A673 (cell line): ENCODE measurements around the gene HPSE2. TPM values are rescaled to one million over a fixed set of nuclear protein-coding genes. Genes with fewer than 3 reads are reported as not detected.

Experiments used
- BruUV-seq: library from RNA; stranded (reverse); fragments of 400-500 nt; replicated peaks from 2 replicates; lab custom pipeline; 2021; lab: Mats Ljungman, UMichigan
- CTCF ChIA-PET: fragments of 300-600 bp; sonication (Branson Sonifier 250); formaldehyde crosslinking; loops from one replicate; lab custom pipeline; 2022; ENCODE audit warnings: antibody characterized with exemption; lab: Charles Lee
- POLR2A ChIA-PET: fragments of 300-600 bp; sonication (Branson Sonifier 250); formaldehyde crosslinking; loops from one replicate; lab custom pipeline; 2022; ENCODE audit warnings: antibody characterized with exemption; ENCODE audit not compliant: low non-redundant PET; lab: Charles Lee
- DNase-seq: peaks from one replicate; pipeline ENCODE4 v3.0.0-alpha.2; 2015; ENCODE audit warnings: low spot score
- H3K27ac ChIP-seq: fragments of 200-600 bp; sonication (generic); 2 replicates; pipeline ENCODE4 v1.5.1; 2016; ENCODE audit warnings: mixed run types, low read depth, mild to moderate bottlenecking, mixed read lengths, antibody characterized with exemption, low read length; ENCODE audit not compliant: poor library complexity, severe bottlenecking
- H3K27me3 ChIP-seq: fragments of 200-600 bp; sonication (generic); replicated peaks from 2 replicates; pipeline ENCODE4 v1.6.1; 2017; ENCODE audit warnings: mixed run types, low read depth, mild to moderate bottlenecking, mixed read lengths, antibody characterized with exemption, low read length; ENCODE audit not compliant: insufficient read depth, poor library complexity
- H3K36me3 ChIP-seq: fragments of 200-600 bp; sonication (generic); 2 replicates; pipeline ENCODE4 v1.6.1; 2016; ENCODE audit warnings: mixed run types, mild to moderate bottlenecking, mixed read lengths, antibody characterized with exemption, low read length; ENCODE audit not compliant: insufficient read depth, poor library complexity, severe bottlenecking
- H3K4me1 ChIP-seq: fragments of 200-600 bp; sonication (generic); 2 replicates; pipeline ENCODE4 v1.6.1; 2017; ENCODE audit warnings: mixed run types, mild to moderate bottlenecking, mixed read lengths, antibody characterized with exemption, low read length; ENCODE audit not compliant: insufficient read depth, poor library complexity, severe bottlenecking
- H3K4me3 ChIP-seq: fragments of 200-600 bp; sonication (generic); 2 replicates; pipeline ENCODE4 v1.5.1; 2016; ENCODE audit warnings: low read depth, mixed run types, mild to moderate bottlenecking, mixed read lengths, low read length; ENCODE audit not compliant: poor library complexity, severe bottlenecking
- H3K9me3 ChIP-seq: fragments of 200-600 bp; sonication (generic); 2 replicates; pipeline ENCODE4 v1.6.1; 2016; ENCODE audit warnings: mixed run types, low read depth, mild to moderate bottlenecking, mixed read lengths, antibody characterized with exemption, low read length; ENCODE audit not compliant: poor library complexity, severe bottlenecking
- CTCF ChIP-seq: fragments of 300-800, 200-600 bp; sonication (generic); conservative IDR thresholded peaks from 2 replicates; pipeline ENCODE4 v1.5.1; 2017; ENCODE audit warnings: low read depth, mild to moderate bottlenecking, antibody characterized with exemption, low read length, moderate library complexity, mixed read lengths
- EZH2 ChIP-seq: fragments of 200-600 bp; sonication (generic); IDR thresholded peaks from 2 replicates; pipeline ENCODE4 v1.6.1; 2017; ENCODE audit warnings: borderline replicate concordance, low read depth, mild to moderate bottlenecking, mixed read lengths, antibody characterized with exemption, low read length; ENCODE audit not compliant: poor library complexity, severe bottlenecking
- intact Hi-C: fragments of 100-400 bp; cut with micrococcal nuclease; formaldehyde crosslinking; loops from one replicate; pipeline ENCODE4 v1.10.0; 2022; ENCODE audit not compliant: unreplicated experiment
- total RNA-seq: library from RNA; stranded (reverse); gene quantifications from 2 replicates; pipeline ENCODE4 v1.2.3, GENCODE V29; 2021

The HPSE2 gene
- total RNA-seq, 1 experiment from 2014 or later: not detected

DNA sequence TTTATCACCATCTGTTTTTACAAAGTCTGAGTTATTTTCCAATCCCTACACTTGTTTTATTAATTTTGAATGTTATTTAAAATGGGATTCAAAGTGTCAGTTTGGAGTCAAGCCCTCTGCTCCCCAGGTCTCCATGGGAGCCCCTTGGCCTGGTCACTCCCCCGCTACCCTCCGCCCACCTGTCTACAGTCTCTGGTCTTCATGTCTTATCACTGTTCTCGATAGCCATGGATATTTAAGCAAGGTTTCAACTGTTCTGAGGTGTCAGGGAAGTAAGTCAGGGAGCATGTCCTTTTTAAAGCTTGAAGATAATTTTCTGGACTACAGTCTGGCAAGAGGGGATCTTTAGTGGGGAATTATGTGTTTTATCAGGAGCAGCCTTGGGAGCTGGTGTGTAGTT, 769.8 kb downstream of the HPSE2 start:
- ChIA-PET POLR2A (no interaction called here), CTCF (no interaction called here)
- TF ChIP-seq CTCF (no peak), EZH2 (no peak)

GRCh38 chr10:98463976-98464754, 771.5 kb downstream of the HPSE2 start:
- TF ChIP-seq CTCF (no peak), EZH2 (no peak)
- DNase-seq: no peak
- Histone ChIP-seq H3K36me3 (no peaks in the 10 kb centered on the region), H3K4me1 (peaks cover 5% of the 10 kb centered on the region), H3K27me3 (peaks cover 16% of the 10 kb centered on the region), H3K4me3 (no peak overlapping the region), H3K9me3 (no peaks in the 10 kb centered on the region), H3K27ac (no peak overlapping the region)
- ChIA-PET CTCF (no interaction called here), POLR2A (no interaction called here)
- intact Hi-C loops: loop anchor here (10.0 kb wide), 2 partner anchors 281 to 901 kb away; no protein-coding TSS in a partner anchor
- no TSS peak for BruUV-seq

More for the DNA sequence above, 769.8 kb downstream of the HPSE2 start:
- H3K27ac ChIP-seq: no peak overlapping the region
- H3K4me1 ChIP-seq: peaks cover 5% of the 10 kb centered on the region
- no peaks in the 10 kb centered on the region for H3K9me3 ChIP-seq
- H3K36me3 ChIP-seq: no peaks in the 10 kb centered on the region
- intact Hi-C loops: loop anchor here (2.0 to 10.0 kb wide), 4 partner anchors 279 to 899 kb away; no protein-coding TSS in a partner anchor
- no peak overlapping the region for H3K4me3 ChIP-seq
- BruUV-seq: no TSS peak
- DNase-seq: no peak
- H3K27me3 ChIP-seq: peaks cover 25% of the 10 kb centered on the region

DNA sequence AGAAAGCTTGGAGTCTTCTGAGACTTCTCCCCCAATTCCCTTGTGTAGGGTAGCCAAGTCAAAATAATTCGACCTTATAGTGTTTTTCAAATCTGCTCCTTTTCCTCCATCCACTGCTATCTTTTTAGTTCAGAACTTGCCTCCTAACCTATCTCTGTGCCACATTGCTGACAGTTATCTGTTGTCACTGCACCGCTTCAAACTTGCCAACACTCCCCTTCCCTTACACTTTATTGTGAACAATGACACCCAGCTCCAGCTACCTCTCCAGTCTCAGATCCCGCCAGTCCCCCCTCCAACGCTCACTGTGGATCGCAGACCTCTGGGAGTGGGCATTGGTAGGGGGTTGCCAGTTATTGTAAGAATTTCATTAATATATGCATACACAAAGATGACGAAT, 772.6 kb downstream of the HPSE2 start:
- no peak overlapping the region for H3K4me3 ChIP-seq
- H3K36me3 ChIP-seq: no peaks in the 10 kb centered on the region
- intact Hi-C loops: loop anchor here (10.0 kb wide), 2 partner anchors 282 to 902 kb away; no protein-coding TSS in a partner anchor
- no peak for TF ChIP-seq CTCF
- TF ChIP-seq EZH2: no peak
- ChIA-PET POLR2A (no interaction called here), CTCF (no interaction called here)
- DNase-seq: no peak
- peaks cover 5% of the 10 kb centered on the region for H3K4me1 ChIP-seq
- H3K27ac ChIP-seq: no peak overlapping the region
- no TSS peak for BruUV-seq
- peaks cover 13% of the 10 kb centered on the region for H3K27me3 ChIP-seq
- no peaks in the 10 kb centered on the region for H3K9me3 ChIP-seq
